Ishikawa (cell line): ENCODE data around the gene AHSG.

Source experiments
- CEBPB ChIP-seq: IDR thresholded peaks from 2 replicates; pipeline ENCODE4 v1.6.1; 2012
- CREB1 ChIP-seq: IDR thresholded peaks from 2 replicates; pipeline ENCODE4 v1.6.1; 2012; ENCODE audit warnings: low read depth
- EGR1 ChIP-seq: IDR thresholded peaks from 2 replicates; pipeline ENCODE4 v1.6.1; 2012
- EP300 ChIP-seq: IDR thresholded peaks from 2 replicates; pipeline ENCODE4 v1.6.1; 2012; ENCODE audit warnings: borderline replicate concordance
- FOXM1 ChIP-seq: IDR thresholded peaks from 2 replicates; pipeline ENCODE4 v1.6.1; 2012; ENCODE audit warnings: low read depth, borderline replicate concordance
- MAX ChIP-seq: IDR thresholded peaks from 2 replicates; pipeline ENCODE4 v1.6.1; 2012
- NFIC ChIP-seq: IDR thresholded peaks from 2 replicates; pipeline ENCODE4 v1.6.1; 2012
- RAD21 ChIP-seq: IDR thresholded peaks from 2 replicates; pipeline ENCODE4 v1.6.1; 2012; ENCODE audit warnings: low read depth
- TAF1 ChIP-seq: IDR thresholded peaks from 2 replicates; pipeline ENCODE4 v1.6.1; 2012; ENCODE audit warnings: low read depth, mild to moderate bottlenecking
- TCF12 ChIP-seq: IDR thresholded peaks from 2 replicates; pipeline ENCODE4 v1.6.1; 2012; ENCODE audit warnings: low read depth
- TEAD4 ChIP-seq: IDR thresholded peaks from 2 replicates; pipeline ENCODE4 v1.6.1; 2012
- USF1 ChIP-seq: IDR thresholded peaks from 2 replicates; pipeline ENCODE4 v1.6.1; 2012
- YY1 ChIP-seq: IDR thresholded peaks from 2 replicates; pipeline ENCODE4 v1.6.1; 2012; ENCODE audit warnings: low read depth
- ZBTB7A ChIP-seq: IDR thresholded peaks from 2 replicates; pipeline ENCODE4 v1.6.1; 2012; ENCODE audit warnings: low read depth
- TF ChIP-seq, protein P1 (sequence below): IDR thresholded peaks from 2 replicates; pipeline ENCODE4 v1.6.1; 2012; ENCODE audit warnings: low read depth, mild to moderate bottlenecking

AHSG gene

GRCh38 chr3:186619787-186620212 is 6.9 kb downstream of the AHSG start:
- no peak for TF ChIP-seq CREB1
- no peak for TF ChIP-seq TEAD4
- no peak for TF ChIP-seq MAX
- TF ChIP-seq EP300, result no peak
- TF ChIP-seq, protein P1, sequence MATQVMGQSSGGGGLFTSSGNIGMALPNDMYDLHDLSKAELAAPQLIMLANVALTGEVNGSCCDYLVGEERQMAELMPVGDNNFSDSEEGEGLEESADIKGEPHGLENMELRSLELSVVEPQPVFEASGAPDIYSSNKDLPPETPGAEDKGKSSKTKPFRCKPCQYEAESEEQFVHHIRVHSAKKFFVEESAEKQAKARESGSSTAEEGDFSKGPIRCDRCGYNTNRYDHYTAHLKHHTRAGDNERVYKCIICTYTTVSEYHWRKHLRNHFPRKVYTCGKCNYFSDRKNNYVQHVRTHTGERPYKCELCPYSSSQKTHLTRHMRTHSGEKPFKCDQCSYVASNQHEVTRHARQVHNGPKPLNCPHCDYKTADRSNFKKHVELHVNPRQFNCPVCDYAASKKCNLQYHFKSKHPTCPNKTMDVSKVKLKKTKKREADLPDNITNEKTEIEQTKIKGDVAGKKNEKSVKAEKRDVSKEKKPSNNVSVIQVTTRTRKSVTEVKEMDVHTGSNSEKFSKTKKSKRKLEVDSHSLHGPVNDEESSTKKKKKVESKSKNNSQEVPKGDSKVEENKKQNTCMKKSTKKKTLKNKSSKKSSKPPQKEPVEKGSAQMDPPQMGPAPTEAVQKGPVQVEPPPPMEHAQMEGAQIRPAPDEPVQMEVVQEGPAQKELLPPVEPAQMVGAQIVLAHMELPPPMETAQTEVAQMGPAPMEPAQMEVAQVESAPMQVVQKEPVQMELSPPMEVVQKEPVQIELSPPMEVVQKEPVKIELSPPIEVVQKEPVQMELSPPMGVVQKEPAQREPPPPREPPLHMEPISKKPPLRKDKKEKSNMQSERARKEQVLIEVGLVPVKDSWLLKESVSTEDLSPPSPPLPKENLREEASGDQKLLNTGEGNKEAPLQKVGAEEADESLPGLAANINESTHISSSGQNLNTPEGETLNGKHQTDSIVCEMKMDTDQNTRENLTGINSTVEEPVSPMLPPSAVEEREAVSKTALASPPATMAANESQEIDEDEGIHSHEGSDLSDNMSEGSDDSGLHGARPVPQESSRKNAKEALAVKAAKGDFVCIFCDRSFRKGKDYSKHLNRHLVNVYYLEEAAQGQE, result no peak
- no peak for TF ChIP-seq YY1
- TF ChIP-seq TAF1, result no peak
- TF ChIP-seq NFIC, result no peak
- no peak for TF ChIP-seq USF1
- no peak for TF ChIP-seq RAD21
- TF ChIP-seq ZBTB7A, result no peak
- no peak for TF ChIP-seq FOXM1
- no peak for TF ChIP-seq EGR1
- no peak for TF ChIP-seq TCF12
- TF ChIP-seq CEBPB, result no peak

GRCh38 chr3:186620213-186621092 is 7.6 kb downstream of the AHSG start:
- TF ChIP-seq USF1, result no peak
- TF ChIP-seq ZBTB7A, result no peak
- no peak for TF ChIP-seq MAX

- TF ChIP-seq TEAD4, result no peak
- TF ChIP-seq YY1, result no peak
- TF ChIP-seq CREB1, result no peak
- no peak for TF ChIP-seq FOXM1
- TF ChIP-seq MAX, result no peak
- no peak for TF ChIP-seq TAF1
- no peak for TF ChIP-seq USF1
- no peak for TF ChIP-seq NFIC
- no peak for TF ChIP-seq EGR1
Measured at GRCh38 chr3:186621894-186622650, 9.2 kb downstream of the AHSG start.

GRCh38 chr3:186622651-186623310 is 9.9 kb downstream of the AHSG start:
- TF ChIP-seq USF1, result no peak
- no peak for TF ChIP-seq TEAD4
- TF ChIP-seq RAD21, result no peak
- TF ChIP-seq ZBTB7A, result no peak
- TF ChIP-seq MAX, result no peak

DNA sequence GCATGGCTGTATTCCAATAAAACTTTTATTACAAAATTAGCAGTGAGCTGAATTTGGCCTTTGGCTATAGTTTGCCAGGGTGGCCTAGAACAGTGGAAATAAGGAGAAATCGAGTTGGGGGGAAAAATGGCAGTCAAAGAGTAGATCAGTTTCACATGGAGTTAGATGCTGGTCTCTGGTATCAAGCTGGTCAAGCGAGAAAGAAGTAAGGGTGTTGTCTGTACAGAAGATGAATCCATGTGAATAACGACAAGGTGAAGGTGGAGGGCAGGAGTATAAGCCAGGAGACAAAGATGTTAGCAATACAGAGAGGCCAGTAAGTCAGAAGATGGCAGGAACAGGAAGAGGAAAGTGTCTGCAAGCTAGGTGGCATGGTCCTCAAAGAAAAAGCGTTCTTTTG is 11.7 kb downstream of the AHSG start:
- TF ChIP-seq YY1, result no peak
- no peak for TF ChIP-seq TEAD4
- TF ChIP-seq TCF12, result no peak
- no peak for TF ChIP-seq FOXM1
- no peak for TF ChIP-seq ZBTB7A

DNA sequence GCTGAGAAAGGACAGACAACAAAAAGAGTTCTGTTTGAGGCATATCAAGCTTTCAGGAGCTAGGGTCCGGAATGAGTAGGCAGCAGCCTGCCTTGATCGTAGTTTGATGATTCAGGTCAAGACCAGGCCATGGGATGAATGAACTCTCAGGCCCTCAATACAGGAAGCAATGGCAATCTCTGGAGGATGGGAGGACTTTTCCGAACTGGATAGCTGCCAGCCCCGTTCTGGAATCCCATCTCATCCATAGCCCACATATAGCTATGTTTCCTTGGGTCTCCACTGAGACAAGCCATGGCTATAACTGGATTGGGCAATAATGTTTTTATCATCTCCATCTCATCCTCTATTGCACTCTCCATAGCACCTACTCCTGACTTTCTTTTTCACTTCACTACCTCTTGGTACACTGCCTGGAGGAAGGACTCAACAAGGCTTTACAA is 12.8 kb downstream of the AHSG start:
- no peak for TF ChIP-seq NFIC
- no peak for TF ChIP-seq EGR1
- no peak for TF ChIP-seq TCF12
- no peak for TF ChIP-seq ZBTB7A
- TF ChIP-seq TAF1, result no peak
- no peak for TF ChIP-seq YY1
- no peak for TF ChIP-seq CREB1
- no peak for TF ChIP-seq USF1
- no peak for TF ChIP-seq RAD21
- TF ChIP-seq, protein P1, result no peak
- TF ChIP-seq EP300, result no peak
- no peak for TF ChIP-seq MAX
- TF ChIP-seq TEAD4, result no peak
- no peak for TF ChIP-seq FOXM1
- TF ChIP-seq CEBPB, result no peak
